K562 treated with DMSO at 1 percent for 48 hours (cell line): ENCODE data around the gene TFEB. TPM values are rescaled to one million over a fixed set of nuclear protein-coding genes. Genes with fewer than 3 reads are reported as not detected.

Experiments used
- total RNA-seq: library from RNA; unstranded; fragments of 300-600 nt; gene quantifications from 2 replicates; pipeline ENCODE4 v1.2.3, GENCODE V29; 2022; ENCODE audit warnings: low replicate concordance; ENCODE audit errors: extremely low read depth

The TFEB gene
- not detected in 2 replicates for total RNA-seq

GRCh38 chr6:41735427-41736185 is at the start of gene TFEB:
TSS of gene TFEB (minus strand) at chr6:41735608. CDS start at chr6:41691213, 44,395 bp downstream.

GRCh38 chr6:41780551-41781365 is 45.4 kb upstream of the TFEB start, which contains the start of gene PRICKLE4:
TSS of gene PRICKLE4 (plus strand) at chr6:41780782. CDS start at chr6:41783474, 2,692 bp downstream.

GRCh38 chr6:41779788-41780550 is 44.6 kb upstream of the TFEB start, which contains the start of gene FRS3:
TSS of gene FRS3 (minus strand) at chr6:41779900. CDS start at chr6:41776987, 2,913 bp downstream.

GRCh38 chr6:41747256-41748101 is 12.1 kb upstream of the TFEB start, which contains the start of gene PGC:
TSS of gene PGC (minus strand) at chr6:41747397. CDS start at chr6:41747334, 63 bp downstream.

GRCh38 chr6:41638002-41638934 is 97.1 kb downstream of the TFEB start, which contains the start of gene MDFI:
TSS of gene MDFI (plus strand) at chr6:41638468. CDS start at chr6:41638750, 282 bp downstream.

Other genes with a start within 250 kb of the TFEB start
- not detected in 2 replicates for gene FOXP4, start 189.2 kb downstream of the TFEB start, total RNA-seq
- not detected in 2 replicates for gene MDFI, start 97.1 kb downstream of the TFEB start, total RNA-seq
- gene PGC, start 11.8 kb upstream of the TFEB start, total RNA-seq: not detected in 2 replicates
- gene FRS3, start 44.3 kb upstream of the TFEB start, total RNA-seq: not detected in 2 replicates
- gene PRICKLE4, start 45.2 kb upstream of the TFEB start, total RNA-seq: not detected in 2 replicates
- gene TOMM6, start 52.1 kb upstream of the TFEB start, total RNA-seq: not detected in 2 replicates
- gene USP49, start 159.8 kb upstream of the TFEB start, total RNA-seq: not detected in 2 replicates
- gene MED20, start 185.5 kb upstream of the TFEB start, total RNA-seq: not detected in 2 replicates
- gene BYSL, start 185.9 kb upstream of the TFEB start, total RNA-seq: not detected in 2 replicates
- gene CCND3, start 206.2 kb upstream of the TFEB start, total RNA-seq: not detected in 2 replicates